Measurements from ENCODE around the gene CUX1. TPM values are rescaled to one million over a fixed set of nuclear protein-coding genes. Genes with fewer than 3 reads are reported as not detected.

CUX1 gene
- total RNA-seq, 2 experiments from 2014 or later = 35.6 to 38.0 TPM

- ATAC-seq (ENCODE audit: poor library complexity) = no peak
- no peaks in the 10 kb centered on the region for H3K9me3 Mint-ChIP-seq
- no peak for DNase-seq
- Histone ChIP-seq H3K4me1 (ENCODE audit: insufficient read depth, low read length) (peaks cover 3% of the 10 kb centered on the region), H3K4me3 (ENCODE audit: low read length) (no peak overlapping the region), H3K9me3 (ENCODE audit: control insufficient read depth in 1 of 2, insufficient read depth in 1 of 2, low read length in 2 of 2) (no peaks in the 10 kb centered on the region), H3K36me3 (ENCODE audit: insufficient read depth, low read length) (no peaks in the 10 kb centered on the region), H3K27me3 (ENCODE audit: control insufficient read depth in 1 of 2, insufficient read depth in 2 of 2, low read length in 2 of 2) (no peaks in the 10 kb centered on the region), H3K27ac (ENCODE audit: low read depth in 1 of 2, low read length in 2 of 2) (no peak overlapping the region)
- H3K4me1 Mint-ChIP-seq (ENCODE audit: low read depth) = no peaks in the 10 kb centered on the region
- ChIA-PET CTCF (no interaction called here), POLR2A (no interaction called here)
- H3K4me3 Mint-ChIP-seq = no peak overlapping the region
- no peaks in the 10 kb centered on the region for H3K36me3 Mint-ChIP-seq (ENCODE audit: low read depth)
- no peak for TF ChIP-seq CTCF (IDR thresholded peaks at IDR 0.05)
- intact Hi-C loops (cut with DNase I, micrococcal nuclease) = no loop called here
- H3K27ac Mint-ChIP-seq = no peak overlapping the region
- H3K27me3 Mint-ChIP-seq = no peaks in the 10 kb centered on the region
Observed at GRCh38 chr7:101947899-101948298, 130.5 kb downstream of the CUX1 start.

GRCh38 chr7:101948650-101949049 lies 131.2 kb downstream of the CUX1 start:
- CTCF ChIA-PET = no interaction called here

GRCh38 chr7:101950450-101951119 lies 133.2 kb downstream of the CUX1 start:
- H3K4me1 Mint-ChIP-seq (ENCODE audit: low read depth) = peaks cover 14% of the 10 kb centered on the region
- Histone ChIP-seq H3K36me3 (ENCODE audit: insufficient read depth, low read length) (no peaks in the 10 kb centered on the region), H3K9me3 (ENCODE audit: control insufficient read depth in 1 of 2, insufficient read depth in 1 of 2, low read length in 2 of 2) (no peaks in the 10 kb centered on the region), H3K4me1 (ENCODE audit: insufficient read depth, low read length) (peaks cover 5% of the 10 kb centered on the region), H3K27me3 (ENCODE audit: control insufficient read depth in 1 of 2, insufficient read depth in 2 of 2, low read length in 2 of 2) (no peaks in the 10 kb centered on the region), H3K27ac (ENCODE audit: low read depth in 1 of 2, low read length in 2 of 2) (no peak overlapping the region), H3K4me3 (ENCODE audit: low read length) (no peak overlapping the region)
- ATAC-seq (ENCODE audit: poor library complexity) (no peak), DNase-seq (no peak)
- POLR2A ChIA-PET = no interaction called here
- no peak overlapping the region for H3K4me3 Mint-ChIP-seq
- no peaks in the 10 kb centered on the region for H3K36me3 Mint-ChIP-seq (ENCODE audit: low read depth)
- no peaks in the 10 kb centered on the region for H3K9me3 Mint-ChIP-seq
- CTCF ChIA-PET = no interaction called here
- TF ChIP-seq CTCF (IDR thresholded peaks at IDR 0.05) = no peak
- no peak overlapping the region for H3K27ac Mint-ChIP-seq
- no peaks in the 10 kb centered on the region for H3K27me3 Mint-ChIP-seq
- intact Hi-C loops (cut with DNase I, micrococcal nuclease) = no loop called here

More at GRCh38 chr7:101948650-101949049, 131.2 kb downstream of the CUX1 start:
- no peaks in the 10 kb centered on the region for H3K27me3 Mint-ChIP-seq
- peaks cover 6% of the 10 kb centered on the region for H3K4me1 Mint-ChIP-seq (ENCODE audit: low read depth)
- Histone ChIP-seq H3K9me3 (ENCODE audit: control insufficient read depth in 1 of 2, insufficient read depth in 1 of 2, low read length in 2 of 2) (no peaks in the 10 kb centered on the region), H3K4me3 (ENCODE audit: low read length) (no peak overlapping the region), H3K27ac (ENCODE audit: low read depth in 1 of 2, low read length in 2 of 2) (no peak overlapping the region), H3K27me3 (ENCODE audit: control insufficient read depth in 1 of 2, insufficient read depth in 2 of 2, low read length in 2 of 2) (no peaks in the 10 kb centered on the region), H3K36me3 (ENCODE audit: insufficient read depth, low read length) (no peaks in the 10 kb centered on the region), H3K4me1 (ENCODE audit: insufficient read depth, low read length) (peaks cover 5% of the 10 kb centered on the region)
- no peak overlapping the region for H3K4me3 Mint-ChIP-seq
- TF ChIP-seq CTCF (IDR thresholded peaks at IDR 0.05) = no peak
- POLR2A ChIA-PET = no interaction called here
- no peak overlapping the region for H3K27ac Mint-ChIP-seq
- intact Hi-C loops (cut with DNase I, micrococcal nuclease) = no loop called here
- H3K9me3 Mint-ChIP-seq = no peaks in the 10 kb centered on the region
- DNase-seq = no peak
- no peaks in the 10 kb centered on the region for H3K36me3 Mint-ChIP-seq (ENCODE audit: low read depth)
- no peak for ATAC-seq (ENCODE audit: poor library complexity)
